Stimulated activated memory B cell treated with anti-CD40 and anti-IgM and Interleukin-4, amounts not matched to agents 10 μg/mL and 1 μg/mL and 100 μg/mL, for 72 hours (primary cell): ENCODE data around the gene ABCA1.
"Not testable (repeated sequence)": the region's sequence is repeated elsewhere in the genome, so short reads cannot be mapped to it uniquely, and the experiment has no call there.

Experiments
- ATAC-seq: fragments of 150-1000 bp; cut with Tn5 transposase; 2 replicates; pipeline ENCODE4 v1.10.0; 2021
- H3K27ac Mint-ChIP-seq: one replicate; pipeline ENCODE4 v1.8.0; 2022; ENCODE audit warnings: mild to moderate bottlenecking, mixed read lengths
- H3K27me3 Mint-ChIP-seq: one replicate; pipeline ENCODE4 v1.8.0; 2022; ENCODE audit warnings: mixed read lengths
- H3K36me3 Mint-ChIP-seq: one replicate; pipeline ENCODE4 v1.8.0; 2022; ENCODE audit warnings: mixed read lengths
- H3K4me1 Mint-ChIP-seq: one replicate; pipeline ENCODE4 v1.8.0; 2022; ENCODE audit warnings: mixed read lengths
- H3K4me3 Mint-ChIP-seq: one replicate; pipeline ENCODE4 v1.8.0; 2022; ENCODE audit warnings: mild to moderate bottlenecking, moderate library complexity, mixed read lengths
- H3K9me3 Mint-ChIP-seq: one replicate; pipeline ENCODE4 v1.8.0; 2022; ENCODE audit warnings: mixed read lengths

ABCA1 gene

DNA sequence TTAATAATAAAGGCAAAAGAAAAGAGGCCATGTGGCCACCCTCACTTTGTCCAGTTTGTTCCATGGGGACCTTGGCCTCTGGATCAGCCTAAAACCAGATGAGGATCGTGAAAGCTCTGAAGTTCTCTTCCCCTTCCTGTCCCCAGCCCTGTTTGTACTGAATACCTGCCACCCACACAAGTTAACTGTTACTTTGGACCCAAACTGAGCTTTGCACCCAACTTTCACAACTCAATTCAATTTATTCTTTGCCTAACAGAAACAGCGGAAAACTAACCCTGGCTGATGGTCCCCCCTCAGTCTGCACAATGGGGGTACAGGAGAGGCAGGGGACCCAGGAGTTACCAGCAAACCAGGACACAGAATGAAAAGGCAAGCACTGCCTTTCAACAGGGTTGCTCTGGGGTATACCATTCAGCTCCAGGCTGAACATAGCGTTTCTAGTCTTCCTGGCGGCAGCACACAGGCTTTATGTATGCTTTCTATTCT lies 28.2 kb downstream of the ABCA1 start:
- no peak overlapping the region for H3K27ac Mint-ChIP-seq
- H3K4me3 Mint-ChIP-seq = no peak overlapping the region
- peaks cover 8% of the 10 kb centered on the region for H3K36me3 Mint-ChIP-seq
- no peak for ATAC-seq
- no peaks in the 10 kb centered on the region for H3K27me3 Mint-ChIP-seq
- H3K9me3 Mint-ChIP-seq = no peaks in the 10 kb centered on the region
- H3K4me1 Mint-ChIP-seq = peaks cover 14% of the 10 kb centered on the region

DNA sequence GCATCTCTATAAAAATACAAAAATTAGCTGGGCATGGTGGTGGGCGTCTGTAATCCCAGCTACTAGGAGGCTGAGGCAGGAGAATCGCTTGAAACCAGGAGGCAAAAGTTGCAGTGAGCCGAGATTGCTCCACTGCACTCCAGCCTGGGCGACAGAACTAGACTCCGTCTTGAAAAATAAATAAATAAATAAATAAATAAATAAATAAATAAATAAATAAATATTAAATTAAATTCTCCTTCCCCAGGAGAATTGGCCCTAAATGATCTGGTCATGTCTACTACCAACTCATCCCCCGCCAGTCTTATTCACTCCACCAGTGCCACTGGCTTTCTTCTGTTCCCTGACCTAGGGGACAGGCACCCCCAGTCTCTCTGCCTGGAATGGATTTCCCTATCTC lies 29.6 kb downstream of the ABCA1 start:
- H3K9me3 Mint-ChIP-seq, H3K36me3 Mint-ChIP-seq, H3K27ac Mint-ChIP-seq, ATAC-seq, H3K4me3 Mint-ChIP-seq, H3K27me3 Mint-ChIP-seq: not testable (repeated sequence)
- peaks cover 14% of the 10 kb centered on the region for H3K4me1 Mint-ChIP-seq

DNA sequence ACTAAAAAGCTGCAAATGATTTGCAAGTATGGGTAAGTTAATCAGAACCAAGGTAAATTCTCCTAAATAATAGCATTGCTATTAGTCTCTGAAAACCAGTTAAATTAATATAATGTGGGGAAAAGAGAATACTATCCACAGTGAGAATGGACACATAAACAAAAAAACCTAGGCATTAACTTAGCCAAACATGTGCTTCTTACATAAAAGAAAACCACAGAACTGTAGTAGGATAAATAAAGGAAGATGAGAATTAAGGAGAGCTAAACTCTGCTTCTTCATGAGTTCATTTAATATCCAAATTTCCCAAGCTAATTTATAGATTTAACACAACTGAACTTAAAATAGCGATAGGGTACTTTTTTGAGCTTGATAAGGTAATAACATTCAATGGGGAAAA lies 31.8 kb downstream of the ABCA1 start:
- peaks cover 13% of the 10 kb centered on the region for H3K4me1 Mint-ChIP-seq
- H3K27ac Mint-ChIP-seq = no peak overlapping the region
- no peaks in the 10 kb centered on the region for H3K27me3 Mint-ChIP-seq
- ATAC-seq = no peak
- H3K36me3 Mint-ChIP-seq = peaks cover 8% of the 10 kb centered on the region
- H3K9me3 Mint-ChIP-seq = no peaks in the 10 kb centered on the region
- H3K4me3 Mint-ChIP-seq = no peak overlapping the region

DNA sequence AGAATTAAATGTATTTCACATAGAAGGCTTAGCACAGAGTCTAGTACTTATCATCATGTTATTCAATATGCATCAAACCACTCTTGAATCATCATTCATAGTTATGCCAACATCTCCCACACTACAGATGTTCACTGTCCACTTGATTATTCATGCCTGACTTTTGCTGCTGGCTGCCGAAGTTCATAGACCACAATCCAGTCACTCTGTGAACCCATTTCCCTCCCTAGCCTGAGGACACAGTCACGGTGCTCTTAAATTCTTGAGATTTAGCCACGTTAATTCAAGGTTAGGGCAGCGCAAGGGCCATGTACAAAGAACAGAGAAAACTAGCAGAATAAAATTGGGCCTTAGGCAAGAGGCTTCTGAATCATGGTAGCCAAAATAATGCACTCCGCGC lies 32.4 kb downstream of the ABCA1 start:
- Mint-ChIP-seq H3K27me3 (no peaks in the 10 kb centered on the region), H3K4me1 (peaks cover 7% of the 10 kb centered on the region), H3K27ac (no peak overlapping the region), H3K36me3 (peaks cover 8% of the 10 kb centered on the region), H3K9me3 (no peaks in the 10 kb centered on the region), H3K4me3 (no peak overlapping the region)
- no peak for ATAC-seq

DNA sequence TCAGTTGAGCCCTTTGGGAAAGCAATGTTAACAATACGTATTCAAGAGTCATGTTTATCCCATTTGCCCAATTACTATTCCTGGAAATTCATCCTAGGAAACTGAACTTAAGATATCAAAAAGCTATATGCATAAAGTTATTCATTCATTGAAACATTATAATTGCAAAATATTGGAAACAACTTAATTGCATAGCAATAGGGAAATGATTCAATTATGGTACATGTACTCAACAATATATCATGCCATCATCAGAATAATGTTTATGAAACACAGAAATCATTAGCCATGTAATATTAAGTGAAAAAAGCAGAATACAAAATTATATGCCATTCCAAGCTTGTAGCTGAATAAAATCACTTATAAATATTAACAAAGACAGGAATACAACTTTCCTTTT lies 35.3 kb downstream of the ABCA1 start:
- peaks cover 5% of the 10 kb centered on the region for H3K36me3 Mint-ChIP-seq
- H3K27me3 Mint-ChIP-seq = no peaks in the 10 kb centered on the region
- ATAC-seq = no peak
- H3K9me3 Mint-ChIP-seq = no peaks in the 10 kb centered on the region
- no peak overlapping the region for H3K27ac Mint-ChIP-seq
- no peak overlapping the region for H3K4me3 Mint-ChIP-seq
- H3K4me1 Mint-ChIP-seq = peaks cover 7% of the 10 kb centered on the region

DNA sequence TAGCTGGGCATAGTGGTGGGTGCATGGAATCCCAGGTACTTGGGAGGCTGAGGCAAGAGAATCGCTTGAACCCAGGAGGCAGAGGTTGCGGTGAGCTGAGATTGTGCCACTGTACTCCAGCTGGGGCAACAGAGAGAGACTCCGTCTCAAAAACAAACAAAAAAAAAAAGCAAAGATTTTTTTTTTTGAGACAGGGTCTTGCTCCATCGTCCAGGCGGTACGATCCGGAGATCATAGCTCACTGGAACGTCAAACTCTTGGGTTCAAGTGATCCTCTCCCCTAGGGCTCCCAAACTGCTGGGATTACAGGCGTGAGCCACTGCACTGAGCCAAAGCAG lies 37.6 kb downstream of the ABCA1 start:
- H3K4me1 Mint-ChIP-seq = no peaks in the 10 kb centered on the region
- no peak for ATAC-seq
- H3K9me3 Mint-ChIP-seq = no peaks in the 10 kb centered on the region
- H3K27ac Mint-ChIP-seq = no peak overlapping the region
- peaks cover 23% of the 10 kb centered on the region for H3K36me3 Mint-ChIP-seq
- H3K4me3 Mint-ChIP-seq = no peak overlapping the region
- H3K27me3 Mint-ChIP-seq = no peaks in the 10 kb centered on the region

DNA sequence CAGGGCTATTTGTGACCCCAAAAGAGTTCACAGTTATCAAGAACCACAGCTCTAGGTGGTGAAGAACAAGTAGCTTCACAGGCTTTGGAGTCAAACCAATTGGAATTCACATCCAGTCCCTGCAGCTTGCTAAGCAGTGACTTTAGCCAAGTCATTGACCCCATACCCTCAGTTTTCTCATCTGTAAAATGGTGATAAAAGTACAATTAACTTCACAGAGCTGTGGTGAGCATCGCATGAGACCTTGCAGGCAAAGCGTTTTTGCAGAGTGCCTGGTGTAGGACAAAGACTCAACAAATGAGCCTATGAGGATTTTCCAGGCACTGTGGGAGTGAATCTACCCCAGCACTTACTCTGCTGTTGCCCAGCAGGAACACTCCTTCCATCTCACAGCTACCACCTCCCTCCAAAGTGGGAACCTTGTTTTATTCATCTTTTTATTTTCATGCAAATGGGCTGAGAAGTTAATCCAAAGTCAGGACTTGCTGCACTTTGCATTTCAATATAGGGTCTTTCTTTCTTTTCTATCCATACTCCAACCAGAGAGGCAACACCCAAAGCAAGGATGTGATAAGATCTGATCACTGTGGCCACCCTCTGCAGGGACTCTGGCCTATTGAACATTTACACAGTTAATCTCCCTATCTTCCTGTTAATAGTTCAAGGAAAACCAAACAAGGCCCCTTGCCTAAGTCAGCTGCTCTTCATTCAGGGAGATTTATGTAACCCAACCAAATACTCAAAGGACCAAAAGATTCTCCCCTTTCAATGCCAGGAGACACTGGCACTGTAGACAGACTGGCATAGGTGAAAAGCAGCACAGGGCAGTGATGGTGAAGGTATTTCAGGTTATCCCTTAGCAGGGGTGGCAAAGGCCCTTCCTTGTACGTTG lies 41.9 kb downstream of the ABCA1 start:
- Mint-ChIP-seq H3K4me3 (no peak overlapping the region), H3K36me3 (peaks cover 28% of the 10 kb centered on the region), H3K9me3 (no peaks in the 10 kb centered on the region), H3K27ac (no peak overlapping the region), H3K4me1 (no peaks in the 10 kb centered on the region), H3K27me3 (no peaks in the 10 kb centered on the region)
- no peak for ATAC-seq

DNA sequence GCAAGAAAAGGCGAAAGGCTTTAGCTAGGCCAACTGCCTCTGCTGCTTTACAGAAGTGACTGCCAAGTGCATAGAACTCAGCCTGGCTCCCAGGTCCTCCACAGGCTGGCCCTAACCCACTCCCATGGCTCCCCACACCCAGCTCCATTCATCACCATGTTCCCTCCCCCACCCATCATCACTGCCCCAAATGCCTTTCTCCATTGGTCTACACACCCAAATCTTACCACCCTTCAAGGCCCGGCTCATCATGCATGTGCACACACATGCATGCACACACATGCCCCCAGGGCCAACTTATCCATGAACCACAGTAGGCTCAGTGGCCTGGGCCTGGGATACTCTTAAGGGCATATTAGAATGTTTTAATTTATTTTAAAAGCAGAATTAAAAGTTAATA lies 44.8 kb downstream of the ABCA1 start:
- ATAC-seq = no peak
- Mint-ChIP-seq H3K4me1 (no peaks in the 10 kb centered on the region), H3K4me3 (no peak overlapping the region), H3K36me3 (peaks cover 47% of the 10 kb centered on the region), H3K9me3 (no peaks in the 10 kb centered on the region), H3K27ac (no peak overlapping the region), H3K27me3 (no peaks in the 10 kb centered on the region)

DNA sequence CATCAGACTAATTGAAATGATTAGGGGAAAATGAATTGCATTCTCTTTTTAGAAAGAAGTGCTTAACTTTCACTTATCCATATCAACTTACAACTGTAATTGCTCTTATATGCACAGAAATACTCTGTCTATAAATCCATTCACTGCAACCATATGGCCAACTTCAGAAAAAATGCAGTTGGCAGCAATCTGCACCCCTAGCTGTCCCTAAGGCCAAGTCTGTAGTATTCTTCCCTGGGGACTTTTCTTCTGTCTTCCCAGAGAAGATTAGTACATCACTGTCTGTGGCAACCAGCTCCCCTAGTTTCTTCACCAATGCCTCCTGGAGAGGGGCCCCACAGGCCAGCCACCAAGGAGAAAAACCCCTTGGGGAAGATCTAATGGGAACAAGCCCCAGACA lies 45.4 kb downstream of the ABCA1 start:
- no peaks in the 10 kb centered on the region for H3K9me3 Mint-ChIP-seq
- H3K4me1 Mint-ChIP-seq = no peaks in the 10 kb centered on the region
- ATAC-seq = no peak
- H3K4me3 Mint-ChIP-seq = no peak overlapping the region
- no peaks in the 10 kb centered on the region for H3K27me3 Mint-ChIP-seq
- no peak overlapping the region for H3K27ac Mint-ChIP-seq
- H3K36me3 Mint-ChIP-seq = peaks cover 42% of the 10 kb centered on the region

DNA sequence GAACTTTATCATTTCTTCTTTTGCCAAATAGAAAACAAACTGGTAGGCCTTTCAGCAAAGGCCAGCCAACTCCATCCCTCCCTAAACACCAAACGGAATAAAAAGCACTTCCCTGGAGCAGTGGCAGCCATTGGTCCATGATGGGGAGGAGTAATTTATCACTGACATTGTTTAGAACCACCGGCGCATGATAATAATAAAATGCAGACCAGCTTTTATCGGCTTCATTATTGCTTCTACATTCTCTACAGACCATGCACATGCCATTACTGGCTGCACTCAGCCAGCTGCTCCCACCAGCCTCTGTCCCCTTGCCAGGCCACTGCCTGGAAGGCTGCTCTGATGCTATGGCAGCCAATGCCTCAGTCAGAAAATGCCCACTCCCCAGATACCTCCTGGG lies 45.9 kb downstream of the ABCA1 start:
- no peaks in the 10 kb centered on the region for H3K4me1 Mint-ChIP-seq
- H3K27me3 Mint-ChIP-seq = no peaks in the 10 kb centered on the region
- no peaks in the 10 kb centered on the region for H3K9me3 Mint-ChIP-seq
- H3K4me3 Mint-ChIP-seq = no peak overlapping the region
- peaks cover 40% of the 10 kb centered on the region for H3K36me3 Mint-ChIP-seq
- no peak overlapping the region for H3K27ac Mint-ChIP-seq
- no peak for ATAC-seq

DNA sequence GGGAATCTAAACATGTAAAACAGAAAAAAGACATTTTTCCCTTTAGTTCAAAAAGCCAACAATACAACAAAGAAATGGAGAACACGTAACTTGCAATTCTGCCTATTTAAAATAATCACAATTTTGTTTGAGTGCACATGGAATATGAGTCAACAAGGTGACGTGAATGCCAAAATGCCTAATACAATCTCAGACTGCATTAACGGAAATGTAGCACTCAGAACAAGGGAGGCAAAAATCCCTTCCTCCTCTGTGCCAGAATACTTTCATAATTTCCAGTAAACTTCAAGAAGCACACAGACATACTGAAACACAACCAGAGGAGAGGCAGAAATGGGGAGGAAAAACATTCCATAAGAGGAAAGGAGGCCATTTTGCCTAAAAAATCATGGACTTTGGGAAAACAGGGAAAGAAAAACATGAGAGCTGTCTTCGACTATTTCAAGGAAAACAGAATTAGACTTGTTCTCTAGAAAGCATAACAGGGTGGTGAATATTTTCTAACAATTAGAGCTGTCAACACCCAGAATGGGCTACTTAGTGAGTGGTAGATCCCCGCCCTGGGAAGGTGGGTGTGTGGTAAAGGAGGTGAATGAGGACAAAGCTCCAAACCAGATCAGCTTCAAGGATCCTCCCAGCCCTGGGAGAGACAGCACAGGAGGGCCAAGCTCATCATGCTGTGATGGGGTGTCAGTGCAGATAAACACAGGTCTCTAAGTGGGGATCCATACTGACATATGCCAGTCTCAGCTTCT lies 48.2 kb downstream of the ABCA1 start:
- H3K4me1 Mint-ChIP-seq = no peaks in the 10 kb centered on the region
- H3K27me3 Mint-ChIP-seq = no peaks in the 10 kb centered on the region
- H3K9me3 Mint-ChIP-seq = no peaks in the 10 kb centered on the region
- peaks cover 36% of the 10 kb centered on the region for H3K36me3 Mint-ChIP-seq
- no peak overlapping the region for H3K4me3 Mint-ChIP-seq
- H3K27ac Mint-ChIP-seq = no peak overlapping the region
- no peak for ATAC-seq

DNA sequence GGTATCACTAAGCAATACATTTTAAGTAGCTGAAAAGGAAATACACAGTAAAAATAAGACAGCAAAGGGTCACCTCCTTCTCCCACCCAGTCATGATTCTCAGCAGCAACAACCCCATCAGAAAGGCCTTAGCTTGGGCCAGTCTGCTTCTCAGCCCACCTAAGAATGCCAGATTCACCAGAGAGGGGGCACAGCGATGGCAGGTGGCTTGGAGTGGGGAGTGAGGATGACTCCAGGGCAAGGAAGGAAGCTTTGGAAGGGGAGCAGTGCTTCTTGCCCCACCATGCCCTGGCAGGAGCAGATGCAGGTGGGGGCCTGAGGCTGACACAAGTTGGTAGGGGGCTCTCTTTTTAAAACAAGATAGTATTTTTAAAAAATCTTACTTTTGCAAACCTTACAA lies 51.4 kb downstream of the ABCA1 start:
- Mint-ChIP-seq H3K9me3 (no peaks in the 10 kb centered on the region), H3K4me3 (no peak overlapping the region), H3K27ac (no peak overlapping the region), H3K27me3 (no peaks in the 10 kb centered on the region), H3K4me1 (peaks cover 2% of the 10 kb centered on the region), H3K36me3 (peaks cover 36% of the 10 kb centered on the region)
- ATAC-seq = no peak

DNA sequence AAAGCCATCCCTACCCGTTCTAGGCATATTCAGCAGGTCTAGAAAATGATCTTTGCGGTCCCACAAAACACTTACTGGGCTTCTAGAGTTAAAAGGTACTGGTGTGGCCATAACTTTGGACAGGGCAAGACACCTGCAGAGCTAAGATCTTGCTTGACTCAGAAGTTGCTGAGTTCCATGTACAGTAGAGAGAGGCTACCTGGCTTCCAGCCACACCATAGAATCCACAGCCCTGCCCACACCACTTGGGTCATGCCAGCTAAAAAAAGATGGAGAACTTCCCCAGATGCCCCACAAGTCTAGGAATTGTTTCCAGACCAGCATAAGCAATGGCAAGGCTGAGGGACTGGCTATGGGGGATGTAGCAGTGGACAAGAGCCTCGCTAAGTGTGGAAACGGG lies 52.1 kb downstream of the ABCA1 start:
- no peak for ATAC-seq
- H3K27me3 Mint-ChIP-seq = no peaks in the 10 kb centered on the region
- no peak overlapping the region for H3K27ac Mint-ChIP-seq

DNA sequence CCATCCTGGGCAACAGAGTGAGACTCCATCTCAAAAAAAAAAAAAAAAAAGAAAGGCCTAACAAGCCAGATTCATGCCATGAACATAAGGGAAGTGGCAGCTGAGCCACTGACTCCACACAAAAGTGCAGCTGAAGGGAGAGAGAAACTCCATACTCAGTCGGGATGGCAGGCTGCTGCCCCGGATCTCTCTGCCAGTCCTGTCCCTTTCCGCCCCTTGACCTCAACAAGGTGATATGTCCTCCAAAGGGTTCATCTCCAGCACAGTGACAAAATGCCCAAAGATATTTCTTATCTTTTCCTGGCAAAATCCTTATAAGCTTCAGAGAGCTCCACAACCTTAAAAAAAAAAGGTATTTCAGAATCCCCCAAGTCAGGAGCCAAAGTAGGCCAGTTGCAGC lies 52.6 kb downstream of the ABCA1 start:
- no peak overlapping the region for H3K27ac Mint-ChIP-seq
- no peaks in the 10 kb centered on the region for H3K9me3 Mint-ChIP-seq
- no peak overlapping the region for H3K4me3 Mint-ChIP-seq
- H3K27me3 Mint-ChIP-seq = no peaks in the 10 kb centered on the region
- peaks cover 6% of the 10 kb centered on the region for H3K4me1 Mint-ChIP-seq
- ATAC-seq = no peak
- peaks cover 36% of the 10 kb centered on the region for H3K36me3 Mint-ChIP-seq

More for the DNA sequence above, 52.1 kb downstream of the ABCA1 start:
- H3K9me3 Mint-ChIP-seq = no peaks in the 10 kb centered on the region
- H3K4me1 Mint-ChIP-seq = peaks cover 6% of the 10 kb centered on the region
- H3K36me3 Mint-ChIP-seq = peaks cover 36% of the 10 kb centered on the region
- no peak overlapping the region for H3K4me3 Mint-ChIP-seq

DNA sequence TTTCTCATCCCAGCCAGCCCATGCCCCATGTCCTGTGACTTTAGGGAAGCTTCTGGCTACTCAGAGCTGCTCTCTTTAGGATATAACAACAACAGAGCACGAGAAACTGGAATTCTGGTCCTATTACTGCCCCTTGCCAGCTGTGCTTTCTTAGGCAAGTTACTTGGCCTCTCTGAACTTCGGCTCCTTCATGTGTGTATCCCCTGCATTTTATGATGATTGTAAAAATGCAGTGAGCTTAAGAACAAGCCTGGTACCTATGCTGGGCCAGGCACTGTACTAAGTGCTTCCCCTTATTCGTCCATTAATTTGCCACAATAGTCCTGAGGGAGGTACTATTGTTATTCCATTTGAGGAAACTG lies 54.5 kb downstream of the ABCA1 start:
- Mint-ChIP-seq H3K27ac (no peak overlapping the region), H3K36me3 (peaks cover 19% of the 10 kb centered on the region)
- no peak for ATAC-seq

More for the DNA sequence above, 54.5 kb downstream of the ABCA1 start:
- Mint-ChIP-seq H3K9me3 (no peaks in the 10 kb centered on the region), H3K4me3 (no peak overlapping the region), H3K4me1 (peaks cover 18% of the 10 kb centered on the region), H3K27me3 (no peaks in the 10 kb centered on the region)
